DMS 273 treated with DMSO at 0.1 percent for 48 hours (cell line): ENCODE data around the gene ZGPAT.

ENCODE experiments used
- DNase-seq: peaks from one replicate; lab custom pipeline; 2025; lab: John Stamatoyannopoulos, UW

The ZGPAT gene

DNA sequence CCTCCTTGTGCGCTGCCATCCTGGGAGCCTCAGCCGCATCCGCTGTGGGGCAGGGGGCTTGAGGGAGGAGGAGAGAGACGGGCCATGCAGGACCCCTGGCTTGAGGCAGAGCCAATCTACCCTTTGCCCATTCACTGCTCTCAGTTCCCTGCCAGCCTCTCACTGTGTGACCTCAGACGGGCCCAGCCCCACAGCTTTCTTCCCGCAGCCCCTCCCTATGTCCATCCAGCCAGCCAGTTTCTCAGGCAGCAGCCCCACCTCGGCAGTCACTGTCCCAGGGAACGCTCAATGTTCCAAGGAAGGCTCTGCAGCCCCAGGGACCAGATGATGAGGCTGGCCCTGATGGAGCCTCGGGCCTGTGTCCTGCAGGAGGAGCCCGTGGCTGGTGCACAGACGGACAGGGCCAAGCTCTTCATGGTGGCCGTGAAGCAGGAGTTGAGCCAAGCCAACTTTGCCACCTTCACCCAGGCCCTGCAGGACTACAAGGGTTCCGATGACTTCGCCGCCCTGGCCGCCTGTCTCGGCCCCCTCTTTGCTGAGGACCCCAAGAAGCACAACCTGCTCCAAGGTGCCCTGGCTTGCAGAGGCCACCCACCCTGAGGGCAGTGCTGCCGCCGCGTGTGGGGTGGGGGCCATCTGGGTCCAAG, 15.3 kb upstream of the ZGPAT start:
- no peak for DNase-seq

DNA sequence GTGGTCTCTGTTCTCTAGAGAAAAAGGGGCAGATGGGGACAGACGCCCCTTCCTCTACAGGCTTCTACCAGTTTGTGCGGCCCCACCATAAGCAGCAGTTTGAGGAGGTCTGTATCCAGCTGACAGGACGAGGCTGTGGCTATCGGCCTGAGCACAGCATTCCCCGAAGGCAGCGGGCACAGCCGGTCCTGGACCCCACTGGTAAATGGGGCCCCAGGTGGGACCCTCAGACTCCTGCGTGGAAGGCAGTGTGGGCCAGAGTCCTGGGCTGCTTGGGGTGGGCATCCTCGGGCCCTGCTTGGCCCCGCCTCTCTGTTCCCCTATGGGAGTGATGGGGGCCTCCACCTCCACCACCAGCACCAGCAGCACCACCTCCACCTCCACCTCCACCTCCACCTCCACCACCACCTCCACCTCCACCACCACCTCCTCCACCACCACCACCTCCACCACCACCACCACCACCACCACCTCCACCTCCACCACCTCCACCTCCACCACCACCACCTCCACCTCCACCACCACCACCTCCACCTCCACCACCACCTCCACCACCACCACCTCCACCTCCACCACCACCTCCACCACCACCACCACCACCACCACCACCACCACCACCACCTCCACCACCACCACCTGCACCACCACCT, 14.6 kb upstream of the ZGPAT start:
- DNase-seq = no peak

DNA sequence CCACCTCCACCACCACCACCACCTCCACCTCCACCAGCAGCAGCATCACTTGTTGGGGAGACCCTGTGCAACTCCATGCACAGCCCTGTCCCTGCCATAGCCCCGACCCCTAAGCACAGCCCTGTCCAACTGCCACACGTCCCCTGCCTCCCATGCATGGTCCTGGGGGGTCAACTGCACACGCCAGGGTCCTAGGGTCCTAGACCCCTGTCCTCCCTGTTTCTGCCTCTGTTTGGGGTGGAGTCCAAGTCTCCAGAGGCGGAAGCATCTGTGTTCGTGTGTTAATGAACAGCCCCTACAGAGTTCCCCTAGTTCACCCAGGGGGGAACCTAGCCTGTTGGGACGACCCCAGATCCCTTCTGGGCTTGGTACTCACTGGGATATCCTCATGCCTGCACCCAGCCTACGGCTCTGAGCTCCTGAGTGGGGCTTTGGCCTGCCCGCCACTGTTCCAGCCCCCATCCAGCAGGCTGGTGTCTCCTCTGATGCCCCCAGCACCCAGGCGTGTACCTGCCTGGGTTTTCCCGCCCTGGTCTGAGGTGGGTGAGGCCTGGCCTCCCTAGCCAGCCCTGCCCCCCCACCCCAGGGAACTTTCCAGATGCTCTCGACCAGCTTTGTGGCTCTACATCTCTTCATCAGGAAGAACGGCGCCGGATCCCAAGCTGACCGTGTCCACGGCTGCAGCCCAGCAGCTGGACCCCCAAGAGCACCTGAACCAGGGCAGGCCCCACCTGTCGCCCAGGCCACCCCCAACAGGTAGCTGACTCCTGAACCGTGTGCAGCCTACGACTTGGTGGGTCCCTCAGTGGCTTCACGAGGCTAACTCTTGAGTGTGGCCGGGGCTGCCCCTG, 13.9 kb upstream of the ZGPAT start:
- DNase-seq = no peak

DNA sequence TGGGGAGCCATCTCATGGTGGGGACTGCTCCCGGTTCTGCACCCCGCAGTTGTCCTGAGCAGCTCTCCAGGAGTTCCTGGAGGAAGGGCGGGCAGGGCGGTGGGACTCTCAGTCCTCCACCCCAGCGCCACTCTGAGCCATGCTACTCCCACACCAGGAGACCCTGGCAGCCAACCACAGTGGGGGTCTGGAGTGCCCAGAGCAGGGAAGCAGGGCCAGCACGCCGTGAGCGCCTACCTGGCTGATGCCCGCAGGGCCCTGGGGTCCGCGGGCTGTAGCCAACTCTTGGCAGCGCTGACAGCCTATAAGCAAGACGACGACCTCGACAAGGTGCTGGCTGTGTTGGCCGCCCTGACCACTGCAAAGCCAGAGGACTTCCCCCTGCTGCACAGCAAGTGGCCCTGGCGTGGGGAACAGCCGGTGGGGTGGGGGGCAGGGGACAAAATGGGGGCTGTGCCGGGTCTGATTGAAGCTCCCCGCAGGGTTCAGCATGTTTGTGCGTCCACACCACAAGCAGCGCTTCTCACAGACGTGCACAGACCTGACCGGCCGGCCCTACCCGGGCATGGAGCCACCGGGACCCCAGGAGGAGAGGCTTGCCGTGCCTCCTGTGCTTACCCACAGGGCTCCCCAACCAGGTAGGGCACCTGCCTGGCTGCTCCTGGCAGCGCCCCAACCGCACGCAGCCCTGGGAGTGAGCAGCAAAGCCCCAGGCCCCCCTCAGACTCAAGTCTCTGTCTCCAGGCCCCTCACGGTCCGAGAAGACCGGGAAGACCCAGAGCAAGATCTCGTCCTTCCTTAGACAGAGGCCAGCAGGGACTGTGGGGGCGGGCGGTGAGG, 13.0 kb upstream of the ZGPAT start:
- no peak for DNase-seq

DNA sequence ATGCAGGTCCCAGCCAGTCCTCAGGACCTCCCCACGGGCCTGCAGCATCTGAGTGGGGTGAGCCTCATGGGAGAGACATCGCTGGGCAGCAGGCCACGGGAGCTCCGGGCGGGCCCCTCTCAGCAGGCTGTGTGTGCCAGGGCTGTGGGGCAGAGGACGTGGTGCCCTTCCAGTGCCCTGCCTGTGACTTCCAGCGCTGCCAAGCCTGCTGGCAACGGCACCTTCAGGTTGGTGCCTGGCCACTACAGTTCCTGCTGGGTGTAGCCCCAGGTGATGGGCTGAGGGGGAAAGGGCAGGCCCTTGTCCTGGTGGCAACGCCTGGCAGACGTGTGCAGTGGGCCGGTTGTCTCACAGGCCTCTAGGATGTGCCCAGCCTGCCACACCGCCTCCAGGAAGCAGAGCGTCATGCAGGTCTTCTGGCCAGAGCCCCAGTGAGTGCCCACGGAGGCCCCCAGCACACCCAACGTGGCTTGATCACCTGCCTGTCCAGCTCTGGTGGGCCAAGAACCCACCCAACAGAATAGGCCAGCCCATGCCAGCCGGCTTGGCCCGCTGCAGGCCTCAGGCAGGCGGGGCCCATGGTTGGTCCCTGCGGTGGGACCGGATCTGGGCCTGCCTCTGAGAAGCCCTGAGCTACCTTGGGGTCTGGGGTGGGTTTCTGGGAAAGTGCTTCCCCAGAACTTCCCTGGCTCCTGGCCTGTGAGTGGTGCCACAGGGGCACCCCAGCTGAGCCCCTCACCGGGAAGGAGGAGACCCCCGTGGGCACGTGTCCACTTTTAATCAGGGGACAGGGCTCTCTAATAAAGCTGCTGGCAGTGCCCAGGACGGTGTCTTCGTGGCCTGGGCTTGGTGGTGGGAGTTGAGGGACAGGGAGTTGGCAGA, 12.2 kb upstream of the ZGPAT start:
- no peak for DNase-seq

DNA sequence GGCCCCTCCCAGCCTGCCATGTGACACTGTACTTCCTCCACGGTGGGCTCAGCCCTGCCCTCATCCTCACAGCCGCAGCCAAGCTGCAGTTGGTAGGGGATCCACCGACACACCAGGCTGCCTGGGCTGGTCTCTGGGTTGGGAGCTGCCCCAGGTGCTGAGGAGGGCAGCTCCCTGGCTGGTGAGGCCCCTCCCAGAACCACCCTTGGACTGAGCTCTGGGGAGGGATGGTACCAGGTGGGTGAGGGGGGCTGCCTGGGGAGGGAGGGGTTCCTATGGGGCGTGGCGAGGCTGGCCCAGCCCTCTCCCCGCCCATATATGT, 11.6 kb upstream of the ZGPAT start:
- no peak for DNase-seq

DNA sequence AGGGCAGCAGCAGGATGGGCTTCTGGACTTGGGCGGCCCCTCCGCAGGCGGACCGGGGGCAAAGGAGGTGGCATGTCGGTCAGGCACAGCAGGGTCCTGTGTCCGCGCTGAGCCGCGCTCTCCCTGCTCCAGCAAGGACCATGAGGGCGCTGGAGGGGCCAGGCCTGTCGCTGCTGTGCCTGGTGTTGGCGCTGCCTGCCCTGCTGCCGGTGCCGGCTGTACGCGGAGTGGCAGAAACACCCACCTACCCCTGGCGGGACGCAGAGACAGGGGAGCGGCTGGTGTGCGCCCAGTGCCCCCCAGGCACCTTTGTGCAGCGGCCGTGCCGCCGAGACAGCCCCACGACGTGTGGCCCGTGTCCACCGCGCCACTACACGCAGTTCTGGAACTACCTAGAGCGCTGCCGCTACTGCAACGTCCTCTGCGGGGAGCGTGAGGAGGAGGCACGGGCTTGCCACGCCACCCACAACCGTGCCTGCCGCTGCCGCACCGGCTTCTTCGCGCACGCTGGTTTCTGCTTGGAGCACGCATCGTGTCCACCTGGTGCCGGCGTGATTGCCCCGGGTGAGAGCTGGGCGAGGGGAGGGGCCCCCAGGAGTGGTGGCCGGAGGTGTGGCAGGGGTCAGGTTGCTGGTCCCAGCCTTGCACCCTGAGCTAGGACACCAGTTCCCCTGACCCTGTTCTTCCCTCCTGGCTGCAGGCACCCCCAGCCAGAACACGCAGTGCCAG, 11.0 kb upstream of the ZGPAT start, which contains the start of gene TNFRSF6B:
Gene TNFRSF6B (plus strand): TSS at position 25 of the 729 bp plus-strand sequence. CDS start 116 bp downstream, at position 141.
- DNase-seq = no peak

DNA sequence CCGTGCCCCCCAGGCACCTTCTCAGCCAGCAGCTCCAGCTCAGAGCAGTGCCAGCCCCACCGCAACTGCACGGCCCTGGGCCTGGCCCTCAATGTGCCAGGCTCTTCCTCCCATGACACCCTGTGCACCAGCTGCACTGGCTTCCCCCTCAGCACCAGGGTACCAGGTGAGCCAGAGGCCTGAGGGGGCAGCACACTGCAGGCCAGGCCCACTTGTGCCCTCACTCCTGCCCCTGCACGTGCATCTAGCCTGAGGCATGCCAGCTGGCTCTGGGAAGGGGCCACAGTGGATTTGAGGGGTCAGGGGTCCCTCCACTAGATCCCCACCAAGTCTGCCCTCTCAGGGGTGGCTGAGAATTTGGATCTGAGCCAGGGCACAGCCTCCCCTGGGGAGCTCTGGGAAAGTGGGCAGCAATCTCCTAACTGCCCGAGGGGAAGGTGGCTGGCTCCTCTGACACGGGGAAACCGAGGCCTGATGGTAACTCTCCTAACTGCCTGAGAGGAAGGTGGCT, 10.4 kb upstream of the ZGPAT start:
- DNase-seq = no peak

DNA sequence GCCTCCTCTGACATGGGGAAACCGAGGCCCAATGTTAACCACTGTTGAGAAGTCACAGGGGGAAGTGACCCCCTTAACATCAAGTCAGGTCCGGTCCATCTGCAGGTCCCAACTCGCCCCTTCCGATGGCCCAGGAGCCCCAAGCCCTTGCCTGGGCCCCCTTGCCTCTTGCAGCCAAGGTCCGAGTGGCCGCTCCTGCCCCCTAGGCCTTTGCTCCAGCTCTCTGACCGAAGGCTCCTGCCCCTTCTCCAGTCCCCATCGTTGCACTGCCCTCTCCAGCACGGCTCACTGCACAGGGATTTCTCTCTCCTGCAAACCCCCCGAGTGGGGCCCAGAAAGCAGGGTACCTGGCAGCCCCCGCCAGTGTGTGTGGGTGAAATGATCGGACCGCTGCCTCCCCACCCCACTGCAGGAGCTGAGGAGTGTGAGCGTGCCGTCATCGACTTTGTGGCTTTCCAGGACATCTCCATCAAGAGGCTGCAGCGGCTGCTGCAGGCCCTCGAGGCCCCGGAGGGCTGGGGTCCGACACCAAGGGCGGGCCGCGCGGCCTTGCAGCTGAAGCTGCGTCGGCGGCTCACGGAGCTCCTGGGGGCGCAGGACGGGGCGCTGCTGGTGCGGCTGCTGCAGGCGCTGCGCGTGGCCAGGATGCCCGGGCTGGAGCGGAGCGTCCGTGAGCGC, 9.8 kb upstream of the ZGPAT start:
- DNase-seq = no peak

DNA sequence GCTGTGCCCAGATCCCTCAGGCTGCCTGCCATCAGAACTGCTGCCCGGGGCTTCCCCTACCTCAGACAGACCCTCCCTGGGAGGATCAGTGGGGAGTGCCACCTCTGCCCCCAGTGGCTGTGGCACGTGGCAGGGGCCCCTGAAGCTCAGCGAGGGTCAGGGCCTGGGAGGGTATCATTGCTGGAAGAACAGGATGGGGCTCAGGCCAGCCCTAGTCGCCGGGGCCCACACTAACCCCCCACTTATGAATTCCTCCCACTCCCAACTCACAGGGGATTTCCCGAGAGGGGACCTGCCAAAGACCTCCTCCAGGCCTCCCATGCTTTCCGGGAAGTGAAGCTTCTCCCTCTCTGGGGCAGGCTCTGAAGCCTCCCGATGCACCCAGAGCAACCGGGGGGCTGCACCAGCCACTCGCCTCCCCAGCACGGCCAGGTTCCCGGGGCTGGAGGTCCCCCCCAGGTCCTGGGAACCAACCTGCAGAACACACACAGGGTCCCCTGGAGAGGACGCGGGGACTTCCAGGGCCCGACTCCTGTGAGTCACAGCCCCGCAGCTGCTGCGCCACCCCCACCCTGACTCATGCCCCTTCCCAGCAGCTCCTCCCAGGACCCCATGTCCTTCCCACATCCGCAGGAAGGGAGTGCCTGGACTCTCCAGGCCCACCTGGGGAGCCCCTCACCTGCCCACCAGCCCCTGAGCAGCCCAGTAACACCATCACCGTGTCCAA, 8.9 kb upstream of the ZGPAT start:
- DNase-seq = no peak

DNA sequence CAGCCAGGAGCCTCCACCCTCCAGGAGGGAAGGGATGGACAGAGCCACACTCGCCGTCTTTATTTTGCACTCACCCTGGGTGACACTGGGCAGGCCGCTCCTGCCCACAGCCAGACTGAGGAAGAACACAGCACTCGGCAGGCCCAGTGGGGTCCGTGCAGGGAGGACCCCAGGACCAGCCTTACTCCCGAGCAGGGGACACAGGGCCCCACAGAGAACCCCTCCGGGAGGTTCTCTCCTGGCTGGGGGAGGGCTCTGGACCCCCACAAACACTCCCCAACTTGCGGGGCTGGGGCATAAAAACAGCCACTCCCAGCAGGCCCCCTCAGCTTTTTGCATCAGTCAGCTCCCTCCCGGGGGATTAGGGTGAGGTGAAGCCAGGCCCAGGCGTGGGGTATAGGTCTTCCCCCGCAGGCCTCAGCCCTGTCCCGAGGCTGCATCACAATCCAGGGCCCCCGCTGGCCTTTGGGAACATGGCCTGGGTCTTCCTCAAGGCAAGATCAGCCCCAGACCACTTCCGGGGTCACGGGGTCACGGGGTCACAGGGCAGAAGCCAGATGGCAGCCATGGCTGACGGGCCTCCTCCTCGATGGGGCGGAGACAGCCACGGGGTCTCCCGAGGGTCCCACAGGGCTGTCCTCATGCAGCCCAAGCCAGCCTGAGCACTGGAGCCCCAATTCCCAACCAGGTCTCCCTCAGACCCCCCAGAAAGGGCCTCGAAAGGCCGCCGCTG, 8.2 kb upstream of the ZGPAT start:
- DNase-seq = no peak

DNA sequence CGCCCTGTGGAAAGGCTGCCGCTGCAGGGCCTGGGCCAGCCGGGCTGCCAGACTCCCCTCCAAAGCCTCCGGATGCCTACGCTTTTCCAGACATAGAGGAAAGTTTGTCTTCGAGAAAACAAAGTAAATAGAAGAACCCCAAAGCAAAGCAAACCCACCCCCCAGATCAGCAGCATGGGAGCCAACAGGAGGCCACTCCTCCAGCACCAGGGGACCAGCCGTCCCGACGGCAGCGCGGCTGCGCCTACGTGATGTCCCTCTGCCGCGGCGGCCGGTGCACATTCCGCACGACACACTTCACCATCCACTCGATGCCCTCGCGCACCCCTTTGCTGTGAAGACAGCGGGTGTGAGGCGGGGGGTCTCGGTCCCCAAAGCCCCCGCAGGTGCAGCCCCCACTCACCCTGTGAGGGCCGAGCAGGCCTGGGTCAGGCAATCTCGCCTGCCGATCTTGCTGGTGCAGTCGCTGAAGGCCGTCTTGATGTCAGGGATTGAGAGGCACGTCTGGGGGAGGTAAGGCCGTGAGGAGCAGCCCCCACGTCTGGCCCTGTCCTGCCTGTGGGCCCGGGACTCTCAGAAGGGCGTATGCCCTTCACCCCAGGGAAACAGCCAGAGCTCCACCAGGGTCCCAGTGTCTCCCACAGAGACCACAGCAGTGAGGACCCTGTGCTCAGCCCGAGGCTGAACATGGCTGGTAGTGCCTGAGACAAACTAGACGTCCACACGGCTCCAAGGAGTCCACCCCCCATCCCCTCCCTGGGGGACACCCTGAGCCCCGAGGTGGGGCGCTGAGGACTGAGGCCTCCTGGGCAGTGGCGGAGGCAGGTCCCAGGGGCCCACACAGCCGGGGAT, 7.4 kb upstream of the ZGPAT start:
- DNase-seq = no peak

DNA sequence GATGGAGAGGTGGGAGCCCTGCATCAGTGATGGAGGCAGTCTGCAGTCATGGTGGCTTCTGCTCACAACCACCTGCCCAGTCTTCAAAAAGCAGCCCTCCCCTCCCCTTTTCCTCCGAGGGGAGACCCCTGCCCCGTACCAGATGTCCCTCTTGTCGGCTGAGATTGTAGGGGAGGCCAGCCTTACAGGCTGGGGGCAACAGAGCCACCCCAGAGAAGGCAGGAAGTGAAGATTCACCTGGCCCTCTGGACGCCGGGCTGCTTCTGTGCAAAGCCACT, 6.8 kb upstream of the ZGPAT start:
- DNase-seq = no peak

DNA sequence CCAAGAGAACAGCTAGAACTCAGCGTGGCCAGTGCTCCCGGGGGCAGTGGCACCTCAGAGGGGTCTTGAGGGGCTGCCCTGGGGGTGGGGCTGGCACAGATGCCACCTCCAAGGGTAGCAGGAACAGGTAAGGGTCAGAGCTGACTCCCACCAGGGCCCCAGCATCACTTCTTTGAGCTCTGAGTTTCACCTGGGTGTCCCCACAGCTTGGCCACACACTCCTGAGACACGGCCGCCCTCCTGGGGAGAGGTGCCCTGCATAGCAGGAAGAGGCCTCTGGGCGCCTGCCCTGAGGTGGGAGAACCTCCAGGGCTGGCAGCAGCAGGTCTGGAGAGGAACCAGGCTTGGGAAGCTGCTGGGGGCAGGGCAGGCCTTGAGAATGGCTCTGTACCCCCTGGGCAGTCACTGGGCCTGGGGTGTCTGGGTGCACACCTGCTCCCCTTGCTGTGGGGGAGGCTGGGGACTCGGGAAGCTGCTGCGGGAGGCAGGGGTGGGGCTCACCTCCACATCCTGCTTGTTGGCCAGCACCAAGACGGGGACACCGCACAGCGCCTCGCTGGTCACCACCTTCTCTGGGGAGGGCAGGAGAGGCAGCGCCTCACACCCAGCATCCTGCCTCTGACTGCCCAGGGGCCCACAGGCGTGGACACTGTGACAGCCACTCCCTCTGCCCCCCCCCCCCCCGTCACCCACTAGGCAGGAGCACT, 6.4 kb upstream of the ZGPAT start:
- no peak for DNase-seq

DNA sequence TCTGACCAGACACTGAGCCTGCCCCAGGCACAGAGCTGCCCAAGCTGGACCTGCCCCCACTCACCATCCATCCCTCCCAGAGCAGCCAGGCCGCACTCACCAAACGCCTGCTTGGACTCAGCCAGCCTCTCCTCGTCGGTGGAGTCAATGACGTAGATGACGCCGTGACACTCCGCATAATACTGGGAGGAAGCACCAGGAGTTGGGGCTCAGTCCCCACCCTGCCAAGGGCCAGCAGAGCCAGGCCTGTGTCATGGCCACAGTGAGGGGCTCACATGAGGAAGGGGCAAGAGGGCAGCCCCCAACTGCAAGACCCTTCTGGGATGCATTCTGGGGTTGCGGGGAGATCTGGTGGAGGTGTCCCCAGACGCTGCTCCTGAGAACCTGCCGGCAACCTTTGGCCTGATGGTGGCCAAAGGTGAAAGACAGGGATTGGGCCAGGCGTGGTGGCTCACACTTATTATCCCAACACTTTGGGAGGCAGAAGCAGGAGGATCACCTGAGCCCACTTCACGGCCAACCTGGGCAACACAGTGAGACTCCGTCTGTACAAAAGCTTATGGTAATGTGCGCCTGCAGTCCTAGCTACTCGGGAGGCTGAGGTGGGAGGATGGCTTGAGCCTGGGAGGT, 5.7 kb upstream of the ZGPAT start:
- no peak for DNase-seq

DNA sequence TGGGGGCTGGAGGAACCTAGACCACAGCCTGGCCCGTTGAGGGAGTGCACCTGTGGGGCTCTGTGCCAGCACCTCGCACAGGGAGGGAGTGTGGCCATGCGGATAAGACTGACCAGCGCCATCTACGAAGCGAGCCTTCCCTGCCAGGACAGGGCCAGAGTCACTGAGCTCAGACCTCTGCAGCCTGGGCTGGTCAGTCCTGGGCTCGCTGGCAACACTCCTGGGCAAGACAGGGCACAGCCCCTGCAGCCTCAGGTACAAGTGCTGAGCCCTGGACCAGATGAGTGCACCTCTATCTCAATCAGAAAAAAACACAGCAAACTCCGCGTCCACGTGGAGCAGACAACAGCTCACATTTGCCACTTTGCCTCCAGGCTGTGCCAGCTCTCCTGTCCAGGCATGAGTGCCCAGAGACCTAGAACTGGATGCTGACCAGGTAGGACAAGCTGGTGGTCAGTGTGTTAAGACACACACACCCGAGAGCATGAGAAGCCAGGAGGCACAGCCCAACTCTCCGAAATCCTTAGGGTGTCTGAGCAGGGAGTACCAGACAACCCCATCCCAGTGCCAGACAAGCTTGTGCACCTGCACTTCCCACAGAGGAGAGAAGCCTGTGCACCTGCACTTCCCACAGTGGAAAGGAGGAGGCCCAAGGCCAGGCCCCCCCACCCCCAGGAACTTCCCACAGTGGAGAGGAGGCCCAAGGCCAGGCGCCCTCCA, 4.9 kb upstream of the ZGPAT start:
- no peak for DNase-seq
